DND-41 (cell line): ENCODE measurements around the gene WNK3.
"Not testable (repeated sequence)": the region's sequence is repeated elsewhere in the genome, so short reads cannot be mapped to it uniquely, and the experiment has no call there.

Source experiments
- ATAC-seq: fragments of 200-7000 bp; cut with Tn5 transposase; 3 replicates; pipeline ENCODE4 v1.9.1; 2021; ENCODE audit warnings: low read depth; ENCODE audit not compliant: insufficient read depth
- DNase-seq: peaks from one replicate; pipeline ENCODE4 v3.0.0-alpha.2; 2020
- H2AFZ ChIP-seq: 2 replicates; pipeline ENCODE4 v1.6.0; 2012; ENCODE audit warnings: low read depth, low read length
- H3K27ac ChIP-seq: 2 replicates; pipeline ENCODE4 v1.5.1; 2012; ENCODE audit warnings: low read length, inconsistent platforms
- H3K27me3 ChIP-seq: fragments of 200-600 bp; sonication (generic); 2 replicates; pipeline ENCODE4 v1.6.0; 2012; ENCODE audit warnings: low read length, mild to moderate bottlenecking, inconsistent platforms; ENCODE audit not compliant: insufficient read depth, poor library complexity
- H3K36me3 ChIP-seq: 2 replicates; pipeline ENCODE4 v1.5.1; 2012; ENCODE audit warnings: low read length, inconsistent platforms; ENCODE audit not compliant: insufficient read depth
- H3K4me1 ChIP-seq: 2 replicates; pipeline ENCODE4 v1.5.1; 2012; ENCODE audit warnings: mild to moderate bottlenecking, low read length; ENCODE audit not compliant: insufficient read depth
- H3K4me2 ChIP-seq: 2 replicates; pipeline ENCODE4 v1.6.0; 2012; ENCODE audit warnings: mild to moderate bottlenecking, moderate library complexity, low read length, inconsistent platforms; ENCODE audit not compliant: insufficient read depth
- H3K4me3 ChIP-seq, 2 experiments: fragments of 200-600 bp in 1 of 2; shearing (Covaris generic) in 1 of 2; 2 replicates each; pipeline ENCODE4 v1.5.1; 2012 to 2016; ENCODE audit warnings: inconsistent platforms in 2 of 2, low read length in 2 of 2, mild to moderate bottlenecking in 2 of 2, low read depth in 1 of 2, moderate library complexity in 1 of 2
- H3K79me2 ChIP-seq: 2 replicates; pipeline ENCODE4 v1.6.0; 2012; ENCODE audit warnings: low read length, inconsistent platforms; ENCODE audit not compliant: insufficient read depth
- H3K9ac ChIP-seq: 2 replicates; pipeline ENCODE4 v1.6.0; 2012; ENCODE audit warnings: low read depth, mild to moderate bottlenecking, inconsistent platforms, low read length, moderate library complexity
- H3K9me3 ChIP-seq: 2 replicates; pipeline ENCODE4 v1.5.1; 2012; ENCODE audit warnings: low read length, moderate library complexity, mild to moderate bottlenecking, inconsistent platforms; ENCODE audit not compliant: insufficient read depth, severe bottlenecking
- H4K20me1 ChIP-seq: 2 replicates; pipeline ENCODE4 v1.6.0; 2012; ENCODE audit warnings: low read length; ENCODE audit not compliant: insufficient read depth
- CTCF ChIP-seq: IDR thresholded peaks from 2 replicates; pipeline ENCODE4 v1.5.1; 2012; ENCODE audit warnings: borderline replicate concordance, low read length, moderate library complexity, mild to moderate bottlenecking; ENCODE audit not compliant: poor library complexity, severe bottlenecking; ENCODE audit errors: extremely low read depth
- EZH2 ChIP-seq: IDR thresholded peaks from 3 replicates; pipeline ENCODE4 v1.6.1; 2012; ENCODE audit warnings: borderline replicate concordance, low read depth, mild to moderate bottlenecking, moderate library complexity, low read length, inconsistent platforms; ENCODE audit not compliant: severe bottlenecking

Gene WNK3

GRCh38 chrX:54352677-54353076 is 5.2 kb downstream of the WNK3 start:
- Histone ChIP-seq H3K27me3 (no peaks in the 10 kb centered on the region), H3K4me2 (no peak overlapping the region), H3K9ac (no peak overlapping the region), H3K36me3 (no peaks in the 10 kb centered on the region), H3K27ac (no peak overlapping the region), H3K4me1 (no peaks in the 10 kb centered on the region), H4K20me1 (no peaks in the 10 kb centered on the region), H3K4me3 (no peak overlapping the region), H3K79me2 (no peaks in the 10 kb centered on the region), H3K9me3 (no peaks in the 10 kb centered on the region), H2AFZ (no peak overlapping the region)
- TF ChIP-seq EZH2, result no peak
- TF ChIP-seq CTCF, result no peak
- ATAC-seq, result no peak
- DNase-seq, result no peak

- not testable (repeated sequence) for H3K27ac ChIP-seq, H2AFZ ChIP-seq, H3K36me3 ChIP-seq, H3K79me2 ChIP-seq, H4K20me1 ChIP-seq, H3K4me2 ChIP-seq, H3K9ac ChIP-seq, H3K27me3 ChIP-seq, H3K9me3 ChIP-seq, H3K4me1 ChIP-seq, ATAC-seq, DNase-seq, H3K4me3 ChIP-seq
Observed at GRCh38 chrX:54337383-54337782, 20.5 kb downstream of the WNK3 start.

- no peak overlapping the region for H3K9ac ChIP-seq
- H3K36me3 ChIP-seq, result no peaks in the 10 kb centered on the region
- no peaks in the 10 kb centered on the region for H3K9me3 ChIP-seq
- no peaks in the 10 kb centered on the region for H4K20me1 ChIP-seq
- no peak overlapping the region for H3K4me2 ChIP-seq
- H3K4me1 ChIP-seq, result no peaks in the 10 kb centered on the region
- no peak overlapping the region for H3K4me3 ChIP-seq
- no peaks in the 10 kb centered on the region for H3K27me3 ChIP-seq
- DNase-seq, result no peak
- H3K27ac ChIP-seq, result no peak overlapping the region
- no peak for TF ChIP-seq EZH2
- no peak for TF ChIP-seq CTCF
- no peak for ATAC-seq
- no peaks in the 10 kb centered on the region for H3K79me2 ChIP-seq
- H2AFZ ChIP-seq, result no peak overlapping the region
Observed at GRCh38 chrX:54325077-54325476, 32.8 kb downstream of the WNK3 start.

GRCh38 chrX:54320067-54320466 is 37.8 kb downstream of the WNK3 start:
- Histone ChIP-seq H3K27me3 (no peaks in the 10 kb centered on the region), H3K4me3 (no peak overlapping the region), H3K4me2 (no peak overlapping the region), H2AFZ (no peak overlapping the region), H3K4me1 (no peaks in the 10 kb centered on the region), H4K20me1 (no peaks in the 10 kb centered on the region), H3K36me3 (no peaks in the 10 kb centered on the region), H3K9ac (no peak overlapping the region), H3K9me3 (no peaks in the 10 kb centered on the region), H3K27ac (no peak overlapping the region), H3K79me2 (no peaks in the 10 kb centered on the region)
- no peak for DNase-seq
- ATAC-seq, result no peak
- no peak for TF ChIP-seq EZH2
- TF ChIP-seq CTCF, result no peak
